Neural cell (in vitro differentiated cells): ENCODE data around the gene HIBCH. TPM values are rescaled to one million over a fixed set of nuclear protein-coding genes. Genes with fewer than 3 reads are reported as not detected.

Source experiments
- H2AFZ ChIP-seq: fragments of 200-600, 300-800 bp; sonication (generic), shearing (Covaris generic); 2 replicates; pipeline ENCODE4 v1.6.0; 2014; ENCODE audit warnings: low read depth, mild to moderate bottlenecking, antibody characterized with exemption, low read length, moderate library complexity
- H3F3A ChIP-seq: fragments of 200-600 bp; shearing (Covaris generic); 2 replicates; pipeline ENCODE4 v1.6.1; 2016; ENCODE audit warnings: mild to moderate bottlenecking, moderate library complexity, mixed read lengths, antibody characterized with exemption, low read length; ENCODE audit not compliant: insufficient read depth, poor library complexity, severe bottlenecking
- H3K27ac ChIP-seq: fragments of 200-600, 300-800 bp; sonication (generic), shearing (Covaris generic); 2 replicates; pipeline ENCODE4 v1.5.1; 2014; ENCODE audit warnings: mild to moderate bottlenecking, low read length, moderate library complexity
- H3K27me3 ChIP-seq: fragments of 300-800, 200-600 bp; sonication (generic), shearing (Covaris generic); 2 replicates; pipeline ENCODE4 v1.6.0; 2014; ENCODE audit warnings: mild to moderate bottlenecking, low read depth, low read length, moderate library complexity; ENCODE audit not compliant: insufficient read depth
- H3K36me3 ChIP-seq: fragments of 300-800, 200-600 bp; sonication (generic), shearing (Covaris generic); 2 replicates; pipeline ENCODE4 v1.5.1; 2014; ENCODE audit warnings: mild to moderate bottlenecking, antibody characterized with exemption, low read length, moderate library complexity; ENCODE audit not compliant: insufficient read depth
- H3K4me2 ChIP-seq: fragments of 300-800, 200-600 bp; sonication (generic), shearing (Covaris generic); 2 replicates; pipeline ENCODE4 v1.6.0; 2014; ENCODE audit warnings: mild to moderate bottlenecking, low read length
- H3K4me3 ChIP-seq: fragments of 300-800, 200-600 bp; sonication (generic), shearing (Covaris generic); 2 replicates; pipeline ENCODE4 v1.5.1; 2014; ENCODE audit warnings: mild to moderate bottlenecking, low read length, moderate library complexity
- H3K79me2 ChIP-seq: fragments of 200-600 bp; shearing (Covaris generic); replicated peaks from 2 replicates; pipeline ENCODE4 v1.6.0; 2014; ENCODE audit warnings: mild to moderate bottlenecking, low read length, moderate library complexity; ENCODE audit not compliant: insufficient read depth
- H3K9ac ChIP-seq: fragments of 300-800, 200-600 bp; sonication (generic), shearing (Covaris generic); 2 replicates; pipeline ENCODE4 v1.6.1; 2016; ENCODE audit warnings: mild to moderate bottlenecking, low read length, mixed read lengths
- H3K9me2 ChIP-seq: fragments of 200-600 bp; shearing (Covaris generic); 2 replicates; pipeline ENCODE4 v1.6.1; 2016; ENCODE audit warnings: mild to moderate bottlenecking, low read length, mixed read lengths; ENCODE audit not compliant: insufficient read depth
- H3K9me3 ChIP-seq: fragments of 200-600, 300-800 bp; sonication (generic), shearing (Covaris generic); 2 replicates; pipeline ENCODE4 v1.6.1; 2016; ENCODE audit warnings: mild to moderate bottlenecking, mixed run types, low read length, moderate library complexity, mixed read lengths
- H4K20me1 ChIP-seq: fragments of 200-600 bp; shearing (Covaris generic); 2 replicates; pipeline ENCODE4 v1.6.1; 2016; ENCODE audit warnings: mild to moderate bottlenecking, mixed run types; ENCODE audit not compliant: insufficient read depth
- EP300 ChIP-seq: fragments of 450-650 bp; conservative IDR thresholded peaks from 2 replicates; pipeline ENCODE4 v1.6.1; 2014; ENCODE audit warnings: antibody characterized with exemption, mild to moderate bottlenecking, moderate library complexity; ENCODE audit not compliant: poor library complexity, severe bottlenecking
- EZH2 ChIP-seq: fragments of 200-600, 300-800 bp; shearing (Covaris generic), sonication (generic); IDR thresholded peaks from 2 replicates; pipeline ENCODE4 v1.6.1; 2014; ENCODE audit warnings: antibody characterized with exemption, low read length, borderline replicate concordance, mild to moderate bottlenecking; ENCODE audit not compliant: insufficient read depth, poor library complexity, severe bottlenecking
- MXI1 ChIP-seq: fragments of 450-650 bp; conservative IDR thresholded peaks from 2 replicates; pipeline ENCODE4 v1.6.1; 2014; ENCODE audit warnings: antibody characterized with exemption, mild to moderate bottlenecking; ENCODE audit not compliant: poor library complexity, severe bottlenecking
- POLR2AphosphoS5 ChIP-seq: IDR thresholded peaks from 2 replicates; pipeline ENCODE4 v1.6.1; 2012
- RAD21 ChIP-seq: fragments of 450-650 bp; conservative IDR thresholded peaks from 2 replicates; pipeline ENCODE4 v1.6.1; 2014; ENCODE audit warnings: antibody characterized with exemption, mild to moderate bottlenecking, moderate library complexity
- SMC3 ChIP-seq: fragments of 450-650 bp; conservative IDR thresholded peaks from 2 replicates; pipeline ENCODE4 v1.6.1; 2014; ENCODE audit warnings: antibody characterized with exemption, mild to moderate bottlenecking, moderate library complexity; ENCODE audit not compliant: poor library complexity
- TAF1 ChIP-seq: IDR thresholded peaks from 2 replicates; pipeline ENCODE4 v1.6.1; 2012; ENCODE audit warnings: low read depth
- polyA plus RNA-seq: library from polyadenylated mRNA; depleted of rRNA; stranded (reverse); fragments of >200 nt; gene quantifications from 2 replicates; pipeline ENCODE4 v1.2.3, GENCODE V29; 2014
- TF ChIP-seq, protein P1 (sequence below): IDR thresholded peaks from 2 replicates; pipeline ENCODE4 v1.6.1; 2012; ENCODE audit warnings: borderline replicate concordance
- TF ChIP-seq, protein P2 (sequence below): fragments of 450-650 bp; IDR thresholded peaks from 2 replicates; pipeline ENCODE4 v1.5.1; 2014; ENCODE audit warnings: antibody characterized with exemption, mild to moderate bottlenecking, moderate library complexity; ENCODE audit not compliant: poor library complexity, severe bottlenecking

The HIBCH gene
- polyA plus RNA-seq, 1 donor from 2014 or later: 17.8 TPM

DNA sequence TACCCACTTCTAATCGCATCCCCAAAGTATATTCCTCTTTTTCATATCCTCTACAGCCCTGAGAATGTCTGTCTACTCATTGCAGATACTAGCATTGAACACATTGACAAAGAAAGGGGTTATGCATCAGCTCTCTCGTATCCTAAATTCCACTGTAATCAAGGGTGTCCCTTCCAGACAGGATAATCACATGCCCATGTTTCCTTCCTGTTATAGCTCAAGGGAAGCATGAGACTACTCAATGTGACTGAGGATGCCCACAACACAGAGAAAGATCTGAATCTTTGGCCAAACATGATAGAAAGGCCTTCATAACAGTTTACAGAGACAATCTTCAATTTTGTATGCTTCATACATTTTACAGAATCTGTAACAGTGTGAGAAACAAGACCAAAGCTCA, 69.2 kb downstream of the HIBCH start:
- TF ChIP-seq EP300 (no peak), MXI1 (no peak), POLR2AphosphoS5 (no peak), EZH2 (no peak), RAD21 (no peak), TAF1 (no peak), SMC3 (no peak)
- TF ChIP-seq, protein P1, sequence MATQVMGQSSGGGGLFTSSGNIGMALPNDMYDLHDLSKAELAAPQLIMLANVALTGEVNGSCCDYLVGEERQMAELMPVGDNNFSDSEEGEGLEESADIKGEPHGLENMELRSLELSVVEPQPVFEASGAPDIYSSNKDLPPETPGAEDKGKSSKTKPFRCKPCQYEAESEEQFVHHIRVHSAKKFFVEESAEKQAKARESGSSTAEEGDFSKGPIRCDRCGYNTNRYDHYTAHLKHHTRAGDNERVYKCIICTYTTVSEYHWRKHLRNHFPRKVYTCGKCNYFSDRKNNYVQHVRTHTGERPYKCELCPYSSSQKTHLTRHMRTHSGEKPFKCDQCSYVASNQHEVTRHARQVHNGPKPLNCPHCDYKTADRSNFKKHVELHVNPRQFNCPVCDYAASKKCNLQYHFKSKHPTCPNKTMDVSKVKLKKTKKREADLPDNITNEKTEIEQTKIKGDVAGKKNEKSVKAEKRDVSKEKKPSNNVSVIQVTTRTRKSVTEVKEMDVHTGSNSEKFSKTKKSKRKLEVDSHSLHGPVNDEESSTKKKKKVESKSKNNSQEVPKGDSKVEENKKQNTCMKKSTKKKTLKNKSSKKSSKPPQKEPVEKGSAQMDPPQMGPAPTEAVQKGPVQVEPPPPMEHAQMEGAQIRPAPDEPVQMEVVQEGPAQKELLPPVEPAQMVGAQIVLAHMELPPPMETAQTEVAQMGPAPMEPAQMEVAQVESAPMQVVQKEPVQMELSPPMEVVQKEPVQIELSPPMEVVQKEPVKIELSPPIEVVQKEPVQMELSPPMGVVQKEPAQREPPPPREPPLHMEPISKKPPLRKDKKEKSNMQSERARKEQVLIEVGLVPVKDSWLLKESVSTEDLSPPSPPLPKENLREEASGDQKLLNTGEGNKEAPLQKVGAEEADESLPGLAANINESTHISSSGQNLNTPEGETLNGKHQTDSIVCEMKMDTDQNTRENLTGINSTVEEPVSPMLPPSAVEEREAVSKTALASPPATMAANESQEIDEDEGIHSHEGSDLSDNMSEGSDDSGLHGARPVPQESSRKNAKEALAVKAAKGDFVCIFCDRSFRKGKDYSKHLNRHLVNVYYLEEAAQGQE: no peak
- TF ChIP-seq, protein P2, sequence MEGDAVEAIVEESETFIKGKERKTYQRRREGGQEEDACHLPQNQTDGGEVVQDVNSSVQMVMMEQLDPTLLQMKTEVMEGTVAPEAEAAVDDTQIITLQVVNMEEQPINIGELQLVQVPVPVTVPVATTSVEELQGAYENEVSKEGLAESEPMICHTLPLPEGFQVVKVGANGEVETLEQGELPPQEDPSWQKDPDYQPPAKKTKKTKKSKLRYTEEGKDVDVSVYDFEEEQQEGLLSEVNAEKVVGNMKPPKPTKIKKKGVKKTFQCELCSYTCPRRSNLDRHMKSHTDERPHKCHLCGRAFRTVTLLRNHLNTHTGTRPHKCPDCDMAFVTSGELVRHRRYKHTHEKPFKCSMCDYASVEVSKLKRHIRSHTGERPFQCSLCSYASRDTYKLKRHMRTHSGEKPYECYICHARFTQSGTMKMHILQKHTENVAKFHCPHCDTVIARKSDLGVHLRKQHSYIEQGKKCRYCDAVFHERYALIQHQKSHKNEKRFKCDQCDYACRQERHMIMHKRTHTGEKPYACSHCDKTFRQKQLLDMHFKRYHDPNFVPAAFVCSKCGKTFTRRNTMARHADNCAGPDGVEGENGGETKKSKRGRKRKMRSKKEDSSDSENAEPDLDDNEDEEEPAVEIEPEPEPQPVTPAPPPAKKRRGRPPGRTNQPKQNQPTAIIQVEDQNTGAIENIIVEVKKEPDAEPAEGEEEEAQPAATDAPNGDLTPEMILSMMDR: no peak
- Histone ChIP-seq H2AFZ (no peak overlapping the region), H4K20me1 (no peaks in the 10 kb centered on the region), H3K4me2 (no peak overlapping the region), H3K27me3 (no peaks in the 10 kb centered on the region), H3K4me3 (no peak overlapping the region), H3K27ac (no peak overlapping the region), H3K36me3 (no peaks in the 10 kb centered on the region), H3K9ac (no peak overlapping the region), H3F3A (no peaks in the 10 kb centered on the region), H3K9me3 (no peaks in the 10 kb centered on the region), H3K79me2 (no peaks in the 10 kb centered on the region), H3K9me2 (no peaks in the 10 kb centered on the region)

DNA sequence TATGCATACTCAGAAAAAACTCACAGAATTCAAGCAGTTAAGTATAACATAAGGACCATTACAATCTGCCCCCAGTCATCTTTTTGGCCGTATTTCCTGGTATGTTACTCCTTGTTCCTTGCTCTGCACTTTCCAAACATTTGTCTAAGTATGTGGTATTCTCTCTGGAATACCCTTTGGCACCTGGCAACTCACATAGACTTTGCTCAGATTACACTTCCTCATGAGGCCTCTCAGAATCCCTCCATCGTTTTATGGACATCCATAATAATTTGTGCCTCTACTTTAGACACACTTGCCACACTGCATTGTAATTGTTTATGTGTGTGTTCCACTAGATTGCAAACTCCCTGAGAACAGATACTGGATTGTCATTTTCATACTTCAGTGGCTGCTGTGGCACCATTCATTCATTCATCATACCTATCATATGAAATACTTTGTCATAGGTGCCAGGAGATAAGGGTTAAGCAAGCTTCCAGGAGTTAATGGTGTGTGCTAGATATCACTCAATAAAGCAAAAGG, 84.0 kb downstream of the HIBCH start:
- no peaks in the 10 kb centered on the region for H3K27me3 ChIP-seq
- TF ChIP-seq TAF1: no peak
- no peak for TF ChIP-seq POLR2AphosphoS5
- no peak for TF ChIP-seq EP300
- TF ChIP-seq, protein P1: no peak
- TF ChIP-seq EZH2: no peak
- no peak for TF ChIP-seq MXI1
- TF ChIP-seq, protein P2: no peak
- no peak for TF ChIP-seq RAD21
- TF ChIP-seq SMC3: no peak
- no peaks in the 10 kb centered on the region for H3K36me3 ChIP-seq
- no peak overlapping the region for H3K4me2 ChIP-seq
- no peaks in the 10 kb centered on the region for H3K9me3 ChIP-seq
- no peaks in the 10 kb centered on the region for H4K20me1 ChIP-seq
- H3K9ac ChIP-seq: no peak overlapping the region
- no peaks in the 10 kb centered on the region for H3K79me2 ChIP-seq
- H3K4me3 ChIP-seq: no peak overlapping the region
- H3K9me2 ChIP-seq: no peaks in the 10 kb centered on the region
- H3K27ac ChIP-seq: no peak overlapping the region
- H2AFZ ChIP-seq: no peak overlapping the region
- no peaks in the 10 kb centered on the region for H3F3A ChIP-seq
